Astrocyte of the hippocampus (primary cell): ENCODE data around the gene CDKN1C.
A peak's percentile ranks its signal among the peaks of the same experiment; 100 is the strongest.
"Not testable (repeated sequence)": the region's sequence is repeated elsewhere in the genome, so short reads cannot be mapped to it uniquely, and the experiment has no call there.

ENCODE experiments used
- DNase-seq: peaks from one replicate; pipeline ENCODE4 v3.0.0; 2011; ENCODE audit warnings: low read depth, low spot score

The CDKN1C gene

GRCh38 chr11:2909133-2909902, 23.7 kb upstream of the CDKN1C start:
- DNase-seq = no peak

- DNase-seq = no peak
These were observed 22.6 kb upstream of the CDKN1C start for GRCh38 chr11:2908130-2908529.

- not testable (repeated sequence) for DNase-seq
These were observed 19.7 kb upstream of the CDKN1C start for GRCh38 chr11:2905299-2905698.

- no peak for DNase-seq
These were observed 18.8 kb upstream of the CDKN1C start for GRCh38 chr11:2904153-2905052.

GRCh38 chr11:2903672-2904011, 18.1 kb upstream of the CDKN1C start:
- DNase-seq = no peak

- DNase-seq = no peak
These were observed 17.5 kb upstream of the CDKN1C start for GRCh38 chr11:2902784-2903671.

- peak; percentile 94 for DNase-seq
These were observed 16.5 kb upstream of the CDKN1C start for GRCh38 chr11:2901854-2902783.

GRCh38 chr11:2901196-2901796, 15.7 kb upstream of the CDKN1C start:
- no peak for DNase-seq

- DNase-seq = no peak
These were observed 13.7 kb upstream of the CDKN1C start for GRCh38 chr11:2899080-2899783.

- DNase-seq = peak; percentile 83
These were observed 12.9 kb upstream of the CDKN1C start for GRCh38 chr11:2898366-2899079.

- no peak for DNase-seq
These were observed 11.5 kb upstream of the CDKN1C start for GRCh38 chr11:2897048-2897447.

GRCh38 chr11:2896047-2896446, 10.5 kb upstream of the CDKN1C start:
- DNase-seq = no peak

GRCh38 chr11:2893935-2894334, 8.4 kb upstream of the CDKN1C start:
- no peak for DNase-seq

- DNase-seq = no peak
These were observed 7.5 kb upstream of the CDKN1C start for GRCh38 chr11:2892967-2893528.

- DNase-seq = peak; percentile 81
These were observed 6.8 kb upstream of the CDKN1C start for GRCh38 chr11:2892215-2892966.

GRCh38 chr11:2891326-2892214, 6.0 kb upstream of the CDKN1C start:
- DNase-seq = no peak
